Right lobe of liver (tissue), 4 donors: ENCODE measurements around the gene TAMALIN.

Experiments used
- POLR2A ChIP-seq: fragments of 450-650 bp; IDR thresholded peaks from one replicate; pipeline ENCODE4 v1.6.1; 2017; ENCODE audit warnings: antibody characterized with exemption, mild to moderate bottlenecking
- TF ChIP-seq, protein P1 (sequence below), 4 donors: fragments of 200-600 bp in 3 of 4; fragments of 450-650 bp in 1 of 4; IDR thresholded peaks; one replicate each; pipeline versions ENCODE4 v1.5.1 to v1.8.0; 2016 to 2022; ENCODE audit warnings: antibody characterized with exemption in 4 of 4, mild to moderate bottlenecking in 2 of 4
- donor health status: DM: no; HTN: no; CAD: no.
- donor health status: DM: no; HTN: no; CAD: no.
- donor health status: DM: no; HTN: yes; CAD: no.

DNA sequence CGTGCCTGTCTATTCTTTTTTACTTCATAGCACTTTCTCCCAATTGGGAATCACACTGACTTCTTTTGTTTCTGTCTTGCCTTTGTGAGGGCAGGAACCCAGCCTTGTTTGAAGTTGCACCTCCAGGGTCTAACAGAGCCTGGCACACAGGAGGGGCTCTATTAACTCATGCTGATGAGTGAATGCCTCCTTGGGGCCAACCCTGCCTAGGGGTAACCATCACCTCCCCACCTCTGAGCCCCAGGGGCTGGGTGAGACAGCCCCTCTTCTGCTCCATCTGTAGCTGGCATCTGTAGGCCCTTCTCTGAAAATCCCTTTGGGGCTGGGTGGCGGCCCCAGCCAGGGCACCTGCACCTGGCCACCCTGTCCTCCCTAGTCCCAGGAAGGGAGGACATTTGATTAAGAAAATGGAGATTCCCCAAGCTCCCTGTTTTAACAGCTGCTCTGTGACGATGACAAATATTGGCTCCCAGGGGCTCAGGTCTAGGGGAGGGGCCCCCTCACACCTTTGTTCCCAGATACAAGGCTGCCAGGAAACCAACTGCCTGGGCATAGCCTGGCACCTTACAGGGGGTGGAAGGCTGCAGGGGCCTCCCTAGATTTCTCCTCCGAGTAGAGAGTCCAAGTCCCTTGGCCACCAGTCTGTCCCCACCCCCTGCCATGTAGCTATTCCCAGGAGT lies 11.8 kb downstream of the TAMALIN start:
- TF ChIP-seq, protein P1, sequence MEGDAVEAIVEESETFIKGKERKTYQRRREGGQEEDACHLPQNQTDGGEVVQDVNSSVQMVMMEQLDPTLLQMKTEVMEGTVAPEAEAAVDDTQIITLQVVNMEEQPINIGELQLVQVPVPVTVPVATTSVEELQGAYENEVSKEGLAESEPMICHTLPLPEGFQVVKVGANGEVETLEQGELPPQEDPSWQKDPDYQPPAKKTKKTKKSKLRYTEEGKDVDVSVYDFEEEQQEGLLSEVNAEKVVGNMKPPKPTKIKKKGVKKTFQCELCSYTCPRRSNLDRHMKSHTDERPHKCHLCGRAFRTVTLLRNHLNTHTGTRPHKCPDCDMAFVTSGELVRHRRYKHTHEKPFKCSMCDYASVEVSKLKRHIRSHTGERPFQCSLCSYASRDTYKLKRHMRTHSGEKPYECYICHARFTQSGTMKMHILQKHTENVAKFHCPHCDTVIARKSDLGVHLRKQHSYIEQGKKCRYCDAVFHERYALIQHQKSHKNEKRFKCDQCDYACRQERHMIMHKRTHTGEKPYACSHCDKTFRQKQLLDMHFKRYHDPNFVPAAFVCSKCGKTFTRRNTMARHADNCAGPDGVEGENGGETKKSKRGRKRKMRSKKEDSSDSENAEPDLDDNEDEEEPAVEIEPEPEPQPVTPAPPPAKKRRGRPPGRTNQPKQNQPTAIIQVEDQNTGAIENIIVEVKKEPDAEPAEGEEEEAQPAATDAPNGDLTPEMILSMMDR (IDR thresholded peaks at IDR 0.05): no peak
- TF ChIP-seq POLR2A: no peak
